Tibial nerve (tissue), 3 donors: Measurements from ENCODE around the gene PIPOX.

Source experiments
- POLR2A ChIP-seq, 2 donors: fragments of 450-650 bp; IDR thresholded peaks; one replicate each; pipeline ENCODE4 v1.6.1; 2017; ENCODE audit warnings: antibody characterized with exemption in 2 of 2, mild to moderate bottlenecking in 2 of 2, moderate library complexity in 2 of 2
- TF ChIP-seq, protein P1 (sequence below), 5 experiments: fragments of 200-600 bp in 3 of 5; fragments of 450-650 bp in 2 of 5; sonication (generic) in 3 of 5; IDR thresholded peaks; one replicate each; pipeline ENCODE4 v1.5.1; 2016 to 2019; ENCODE audit warnings: antibody characterized with exemption in 5 of 5, mild to moderate bottlenecking in 3 of 5, moderate library complexity in 2 of 5

DNA sequence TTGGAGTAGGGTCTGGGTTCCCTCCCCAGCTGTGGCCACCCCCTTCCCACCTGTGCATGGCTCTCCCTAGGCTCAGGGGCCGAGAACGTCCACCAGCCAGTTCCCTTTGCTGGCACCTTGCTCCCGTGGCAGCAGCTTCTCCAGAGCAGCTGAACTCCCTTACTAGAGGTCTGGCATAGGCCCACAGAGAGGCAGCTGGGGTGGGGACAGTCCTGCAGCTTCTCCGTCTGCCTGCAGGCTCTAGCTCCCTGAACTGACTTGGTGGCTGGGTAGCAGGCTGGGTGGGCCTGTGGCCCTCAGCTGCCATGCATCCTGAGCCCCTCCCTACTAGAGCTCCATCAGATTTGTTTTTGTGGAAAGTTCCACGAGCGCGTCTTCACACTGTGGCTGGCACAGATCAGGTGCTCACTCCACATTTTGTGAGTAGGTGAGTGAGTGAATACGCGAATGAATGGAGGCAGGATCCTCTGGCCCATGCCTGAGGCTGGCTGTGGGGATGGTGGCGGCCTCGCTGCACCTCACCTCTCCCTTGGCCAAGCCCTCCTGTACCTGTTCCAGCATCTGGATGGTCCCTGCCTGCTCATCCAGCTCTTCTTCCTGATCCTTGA is 51.3 kb downstream of the PIPOX start:
- TF ChIP-seq, protein P1, sequence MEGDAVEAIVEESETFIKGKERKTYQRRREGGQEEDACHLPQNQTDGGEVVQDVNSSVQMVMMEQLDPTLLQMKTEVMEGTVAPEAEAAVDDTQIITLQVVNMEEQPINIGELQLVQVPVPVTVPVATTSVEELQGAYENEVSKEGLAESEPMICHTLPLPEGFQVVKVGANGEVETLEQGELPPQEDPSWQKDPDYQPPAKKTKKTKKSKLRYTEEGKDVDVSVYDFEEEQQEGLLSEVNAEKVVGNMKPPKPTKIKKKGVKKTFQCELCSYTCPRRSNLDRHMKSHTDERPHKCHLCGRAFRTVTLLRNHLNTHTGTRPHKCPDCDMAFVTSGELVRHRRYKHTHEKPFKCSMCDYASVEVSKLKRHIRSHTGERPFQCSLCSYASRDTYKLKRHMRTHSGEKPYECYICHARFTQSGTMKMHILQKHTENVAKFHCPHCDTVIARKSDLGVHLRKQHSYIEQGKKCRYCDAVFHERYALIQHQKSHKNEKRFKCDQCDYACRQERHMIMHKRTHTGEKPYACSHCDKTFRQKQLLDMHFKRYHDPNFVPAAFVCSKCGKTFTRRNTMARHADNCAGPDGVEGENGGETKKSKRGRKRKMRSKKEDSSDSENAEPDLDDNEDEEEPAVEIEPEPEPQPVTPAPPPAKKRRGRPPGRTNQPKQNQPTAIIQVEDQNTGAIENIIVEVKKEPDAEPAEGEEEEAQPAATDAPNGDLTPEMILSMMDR (IDR thresholded peaks at IDR 0.05) = no peak
- TF ChIP-seq POLR2A (IDR thresholded peaks at IDR 0.05) = no peak
